ENCODE measurements around the gene PCYT1A.
"Not testable (repeated sequence)": the region's sequence is repeated elsewhere in the genome, so short reads cannot be mapped to it uniquely, and the experiment has no call there.

Gene PCYT1A

DNA sequence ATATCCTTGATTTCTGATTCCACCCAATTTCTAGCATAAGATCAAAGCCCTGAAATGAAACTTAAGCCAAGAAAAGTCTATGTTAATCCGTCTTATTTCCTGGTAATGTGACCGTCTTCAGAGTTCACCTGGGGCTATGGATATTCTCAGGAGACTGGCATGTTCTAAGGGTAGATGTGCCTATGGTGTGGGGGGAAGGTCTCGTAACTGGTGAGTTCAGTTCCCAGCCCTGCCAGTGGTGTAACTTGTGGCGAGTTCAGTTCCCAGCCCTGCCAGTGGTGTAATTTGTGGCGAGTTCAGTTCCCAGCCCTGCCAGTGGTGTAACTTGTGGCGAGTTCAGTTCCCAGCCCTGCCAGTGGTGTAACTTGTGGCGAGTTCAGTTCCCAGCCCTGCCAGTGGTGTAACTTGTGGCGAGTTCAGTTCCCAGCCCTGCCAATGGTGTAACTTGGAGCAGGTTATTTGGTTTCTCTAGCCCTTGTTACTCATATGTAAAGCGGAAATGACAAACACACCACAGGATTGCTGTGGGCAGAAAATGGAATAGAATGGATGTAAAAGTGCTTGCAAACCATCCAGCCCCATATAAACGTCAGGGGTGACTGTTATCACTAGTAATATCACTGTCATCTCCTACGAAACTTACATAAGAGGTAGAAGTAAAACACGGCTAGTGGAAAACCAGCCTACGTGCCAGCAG lies 40.8 kb downstream of the PCYT1A start:
- Histone ChIP-seq H3K27me3 (ENCODE audit: insufficient read depth, low read length, poor library complexity) (no peaks in the 10 kb centered on the region), H3K79me2 (ENCODE audit: insufficient read depth, low read length) (no peaks in the 10 kb centered on the region), H3K4me2 (ENCODE audit: insufficient read depth, low read length) (no peak overlapping the region), H3K36me3 (ENCODE audit: insufficient read depth, low read length) (peaks cover 36% of the 10 kb centered on the region), H4K20me1 (ENCODE audit: insufficient read depth, low read length) (no peaks in the 10 kb centered on the region), H3K9me3 (ENCODE audit: insufficient read depth, low read length, severe bottlenecking) (no peaks in the 10 kb centered on the region), H3K4me1 (ENCODE audit: insufficient read depth, low read length) (no peaks in the 10 kb centered on the region), H3K4me3 (ENCODE audit: low read depth in 1 of 2, low read length in 2 of 2) (no peak overlapping the region), H2AFZ (ENCODE audit: low read depth, low read length) (no peak overlapping the region), H3K27ac (ENCODE audit: low read length) (no peak overlapping the region), H3K9ac (ENCODE audit: low read depth, low read length) (no peak overlapping the region)
- peak; percentile 57 for ATAC-seq (ENCODE audit: insufficient read depth, low read depth)
- TF ChIP-seq CTCF (IDR thresholded peaks at IDR 0.05; ENCODE audit: borderline replicate concordance, extremely low read depth, low read length, poor library complexity, severe bottlenecking): no peak
- TF ChIP-seq EZH2 (IDR thresholded peaks at IDR 0.05; ENCODE audit: borderline replicate concordance, low read depth, low read length, severe bottlenecking): no peak
- peak; percentile 40 for DNase-seq

GRCh38 chr3:196244166-196244565 lies 43.4 kb downstream of the PCYT1A start:
- not testable (repeated sequence) for H3K4me3 ChIP-seq (ENCODE audit: low read depth in 1 of 2, low read length in 2 of 2); H3K9ac ChIP-seq (ENCODE audit: low read depth, low read length); H3K79me2 ChIP-seq (ENCODE audit: insufficient read depth, low read length); H3K4me1 ChIP-seq (ENCODE audit: insufficient read depth, low read length); H3K9me3 ChIP-seq (ENCODE audit: insufficient read depth, low read length, severe bottlenecking); H3K27ac ChIP-seq (ENCODE audit: low read length); DNase-seq; H4K20me1 ChIP-seq (ENCODE audit: insufficient read depth, low read length); H3K27me3 ChIP-seq (ENCODE audit: insufficient read depth, low read length, poor library complexity); ATAC-seq (ENCODE audit: insufficient read depth, low read depth); H2AFZ ChIP-seq (ENCODE audit: low read depth, low read length); H3K4me2 ChIP-seq (ENCODE audit: insufficient read depth, low read length)
- peaks cover 41% of the 10 kb centered on the region for H3K36me3 ChIP-seq (ENCODE audit: insufficient read depth, low read length)

DNA sequence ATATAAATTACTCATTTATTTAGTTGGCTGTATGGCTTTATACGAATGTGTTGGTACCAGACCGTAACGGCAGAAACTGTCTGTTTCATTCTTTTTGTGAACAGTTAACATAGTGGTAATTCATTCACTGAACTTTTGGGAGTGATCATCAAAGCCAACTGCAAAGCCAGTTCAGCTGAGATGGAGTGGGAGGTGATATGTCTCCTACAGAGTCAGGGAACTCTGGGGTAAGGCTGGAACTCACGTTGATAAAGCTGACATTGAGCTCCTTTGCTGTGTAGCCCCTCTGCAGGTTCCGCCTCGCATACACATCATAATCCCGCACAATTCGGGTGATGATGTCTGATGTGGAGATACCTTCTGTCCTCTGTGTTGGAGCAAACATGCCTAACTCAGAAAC lies 45.8 kb downstream of the PCYT1A start:
- no peaks in the 10 kb centered on the region for H3K9me3 ChIP-seq (ENCODE audit: insufficient read depth, low read length, severe bottlenecking)
- no peak overlapping the region for H2AFZ ChIP-seq (ENCODE audit: low read depth, low read length)
- peaks cover 10% of the 10 kb centered on the region for H3K4me1 ChIP-seq (ENCODE audit: insufficient read depth, low read length)
- TF ChIP-seq CTCF (IDR thresholded peaks at IDR 0.05; ENCODE audit: borderline replicate concordance, extremely low read depth, low read length, poor library complexity, severe bottlenecking) (no peak), EZH2 (IDR thresholded peaks at IDR 0.05; ENCODE audit: borderline replicate concordance, low read depth, low read length, severe bottlenecking) (no peak)
- H3K27ac ChIP-seq (ENCODE audit: low read length): no peak overlapping the region
- no peak overlapping the region for H3K4me3 ChIP-seq (ENCODE audit: low read depth in 1 of 2, low read length in 2 of 2)
- DNase-seq (no peak), ATAC-seq (ENCODE audit: insufficient read depth, low read depth) (no peak)
- no peaks in the 10 kb centered on the region for H4K20me1 ChIP-seq (ENCODE audit: insufficient read depth, low read length)
- H3K36me3 ChIP-seq (ENCODE audit: insufficient read depth, low read length): peaks cover 47% of the 10 kb centered on the region
- no peaks in the 10 kb centered on the region for H3K79me2 ChIP-seq (ENCODE audit: insufficient read depth, low read length)
- H3K27me3 ChIP-seq (ENCODE audit: insufficient read depth, low read length, poor library complexity): no peaks in the 10 kb centered on the region
- no peak overlapping the region for H3K4me2 ChIP-seq (ENCODE audit: insufficient read depth, low read length)
- H3K9ac ChIP-seq (ENCODE audit: low read depth, low read length): no peak overlapping the region

- Histone ChIP-seq H2AFZ (ENCODE audit: low read depth, low read length) (no peak overlapping the region), H3K4me3 (ENCODE audit: low read depth in 1 of 2, low read length in 2 of 2) (no peak overlapping the region), H4K20me1 (ENCODE audit: insufficient read depth, low read length) (no peaks in the 10 kb centered on the region), H3K27ac (ENCODE audit: low read length) (no peak overlapping the region), H3K79me2 (ENCODE audit: insufficient read depth, low read length) (no peaks in the 10 kb centered on the region), H3K9me3 (ENCODE audit: insufficient read depth, low read length, severe bottlenecking) (no peaks in the 10 kb centered on the region), H3K4me2 (ENCODE audit: insufficient read depth, low read length) (no peak overlapping the region), H3K9ac (ENCODE audit: low read depth, low read length) (no peak overlapping the region), H3K36me3 (ENCODE audit: insufficient read depth, low read length) (peaks cover 41% of the 10 kb centered on the region), H3K27me3 (ENCODE audit: insufficient read depth, low read length, poor library complexity) (no peaks in the 10 kb centered on the region), H3K4me1 (ENCODE audit: insufficient read depth, low read length) (peaks cover 15% of the 10 kb centered on the region)
- no peak for DNase-seq
- ATAC-seq (ENCODE audit: insufficient read depth, low read depth): no peak
- TF ChIP-seq CTCF (IDR thresholded peaks at IDR 0.05; ENCODE audit: borderline replicate concordance, extremely low read depth, low read length, poor library complexity, severe bottlenecking): no peak
- TF ChIP-seq EZH2 (IDR thresholded peaks at IDR 0.05; ENCODE audit: borderline replicate concordance, low read depth, low read length, severe bottlenecking): no peak
Observed at GRCh38 chr3:196240424-196240823, 47.1 kb downstream of the PCYT1A start.

All from DND-41 (cell line).